ENCODE results near the gene CCL22. TPM values are rescaled to one million over a fixed set of nuclear protein-coding genes. Genes with fewer than 3 reads are reported as not detected.

Gene CCL22
- total RNA-seq, 1 donor from 2014 or later = 0.17 TPM

GRCh38 chr16:57361404-57361803, 2.8 kb downstream of the CCL22 start:
- Mint-ChIP-seq H3K27me3 (peaks cover 5% of the 10 kb centered on the region), H3K9me3 (no peaks in the 10 kb centered on the region), H3K4me1 (ENCODE audit: unreplicated experiment) (no peaks in the 10 kb centered on the region), H3K27ac (no peak overlapping the region), H3K36me3 (no peaks in the 10 kb centered on the region), H3K4me3 (no peak overlapping the region)
- DNase-seq (ENCODE audit: extremely low spot score, unreplicated experiment) = no peak
- no peak for TF ChIP-seq CTCF (conservative IDR thresholded peaks at IDR 0.05)

GRCh38 chr16:57364143-57364542, 5.6 kb downstream of the CCL22 start:
- Mint-ChIP-seq H3K9me3 (no peaks in the 10 kb centered on the region), H3K4me1 (ENCODE audit: unreplicated experiment) (no peaks in the 10 kb centered on the region), H3K36me3 (no peaks in the 10 kb centered on the region), H3K4me3 (no peak overlapping the region), H3K27ac (no peak overlapping the region), H3K27me3 (peaks cover 10% of the 10 kb centered on the region)
- TF ChIP-seq CTCF (conservative IDR thresholded peaks at IDR 0.05) = no peak
- DNase-seq (ENCODE audit: extremely low spot score, unreplicated experiment) = no peak

- Mint-ChIP-seq H3K4me3 (no peak overlapping the region), H3K27ac (no peak overlapping the region), H3K4me1 (ENCODE audit: unreplicated experiment) (no peaks in the 10 kb centered on the region), H3K36me3 (no peaks in the 10 kb centered on the region), H3K9me3 (no peaks in the 10 kb centered on the region), H3K27me3 (peaks cover 10% of the 10 kb centered on the region)
- DNase-seq (ENCODE audit: extremely low spot score, unreplicated experiment) = no peak
- no peak for TF ChIP-seq CTCF (conservative IDR thresholded peaks at IDR 0.05)
Measured at GRCh38 chr16:57366544-57367040, 8.0 kb downstream of the CCL22 start.

- Mint-ChIP-seq H3K4me1 (ENCODE audit: unreplicated experiment) (no peaks in the 10 kb centered on the region), H3K27ac (no peak overlapping the region), H3K27me3 (peaks cover 10% of the 10 kb centered on the region), H3K9me3 (no peaks in the 10 kb centered on the region), H3K4me3 (no peak overlapping the region), H3K36me3 (no peaks in the 10 kb centered on the region)
- DNase-seq (ENCODE audit: extremely low spot score, unreplicated experiment) = no peak
- TF ChIP-seq CTCF (conservative IDR thresholded peaks at IDR 0.05) = no peak
Measured at GRCh38 chr16:57367116-57367752, 8.7 kb downstream of the CCL22 start.

- no peak for TF ChIP-seq CTCF (conservative IDR thresholded peaks at IDR 0.05)
- H3K27me3 Mint-ChIP-seq = peaks cover 4% of the 10 kb centered on the region
- no peak for DNase-seq (ENCODE audit: extremely low spot score, unreplicated experiment)
- no peaks in the 10 kb centered on the region for H3K36me3 Mint-ChIP-seq
- H3K4me3 Mint-ChIP-seq = peak overlapping the region; percentile 78
- H3K27ac Mint-ChIP-seq = peak overlapping the region; percentile 23
- no peaks in the 10 kb centered on the region for H3K9me3 Mint-ChIP-seq
- H3K4me1 Mint-ChIP-seq (ENCODE audit: unreplicated experiment) = peaks cover 13% of the 10 kb centered on the region
Measured at GRCh38 chr16:57371494-57372371, 13.2 kb downstream of the CCL22 start.
